HG02970 (cell line): ENCODE data around the gene PGBD5.

Experiments
- ATAC-seq: cut with Tn5 transposase; IDR thresholded peaks from one replicate; pipeline ENCODE4 v1.9.1; 2021; ENCODE audit warnings: mild to moderate bottlenecking, moderate library complexity, moderate number of reproducible peaks; ENCODE audit not compliant: unreplicated experiment, low FRiP score

Gene PGBD5

GRCh38 chr1:230330157-230330556, 96.0 kb downstream of the PGBD5 start:
- ATAC-seq = no peak

GRCh38 chr1:230328342-230329015, 97.7 kb downstream of the PGBD5 start:
- ATAC-seq = no peak

- no peak for ATAC-seq
Measured at GRCh38 chr1:230327892-230328284, 98.2 kb downstream of the PGBD5 start.

GRCh38 chr1:230326971-230327891, 98.9 kb downstream of the PGBD5 start:
- no peak for ATAC-seq

- no peak for ATAC-seq
Measured at GRCh38 chr1:230323686-230324085, 102.4 kb downstream of the PGBD5 start.

- ATAC-seq = no peak
Measured at GRCh38 chr1:230322967-230323547, 103.1 kb downstream of the PGBD5 start.

- ATAC-seq = no peak
Measured at GRCh38 chr1:230322421-230322756, 103.7 kb downstream of the PGBD5 start.

- no peak for ATAC-seq
Measured at GRCh38 chr1:230321741-230322420, 104.3 kb downstream of the PGBD5 start.

GRCh38 chr1:230321341-230321740, 104.8 kb downstream of the PGBD5 start:
- ATAC-seq = no peak

- no peak for ATAC-seq
Measured at GRCh38 chr1:230320804-230321203, 105.3 kb downstream of the PGBD5 start.

- no peak for ATAC-seq
Measured at GRCh38 chr1:230319014-230319747, 107.0 kb downstream of the PGBD5 start.

- no peak for ATAC-seq
Measured at GRCh38 chr1:230317823-230318819, 108.0 kb downstream of the PGBD5 start.

- no peak for ATAC-seq
Measured at GRCh38 chr1:230316864-230317745, 109.0 kb downstream of the PGBD5 start.

GRCh38 chr1:230315099-230315498, 111.0 kb downstream of the PGBD5 start:
- no peak for ATAC-seq

- no peak for ATAC-seq
Measured at GRCh38 chr1:230314142-230314470, 112.0 kb downstream of the PGBD5 start.

- no peak for ATAC-seq
Measured at GRCh38 chr1:230313453-230314141, 112.5 kb downstream of the PGBD5 start.

GRCh38 chr1:230312676-230313075, 113.5 kb downstream of the PGBD5 start:
- ATAC-seq = no peak
